Measurements from ENCODE around the gene DUSP16. TPM values are rescaled to one million over a fixed set of nuclear protein-coding genes. Genes with fewer than 3 reads are reported as not detected.
A peak's percentile ranks its signal among the peaks of the same experiment; 100 is the strongest.

The DUSP16 gene
- total RNA-seq, 3 donors from 2014 or later (not counting 1 experiment from before 2014, with no cell fraction given): 6.9 to 19.9 (median 10.0) TPM

GRCh38 chr12:12441843-12442461, 120.7 kb downstream of the DUSP16 start:
- DNase-seq (peak; percentile 51 to 84), ATAC-seq (peak; percentile 80 to 84 (median 83))
- no peaks in the 10 kb centered on the region for H3K9me3 ChIP-seq (ENCODE audit: control insufficient read depth, insufficient read depth, low read length)
- no peaks in the 10 kb centered on the region for H3K9me3 Mint-ChIP-seq
- intact Hi-C loops (cut with micrococcal nuclease): loop anchor here (1.0 to 5.0 kb wide), 3 partner anchors 58 to 275 kb away; partner anchors contain the start of genes CDKN1B and DUSP16
- H3K4me3 ChIP-seq (ENCODE audit: low read length): no peak overlapping the region
- H3K27me3 ChIP-seq (ENCODE audit: control insufficient read depth, insufficient read depth, low read length): no peaks in the 10 kb centered on the region
- TF ChIP-seq, protein P1, sequence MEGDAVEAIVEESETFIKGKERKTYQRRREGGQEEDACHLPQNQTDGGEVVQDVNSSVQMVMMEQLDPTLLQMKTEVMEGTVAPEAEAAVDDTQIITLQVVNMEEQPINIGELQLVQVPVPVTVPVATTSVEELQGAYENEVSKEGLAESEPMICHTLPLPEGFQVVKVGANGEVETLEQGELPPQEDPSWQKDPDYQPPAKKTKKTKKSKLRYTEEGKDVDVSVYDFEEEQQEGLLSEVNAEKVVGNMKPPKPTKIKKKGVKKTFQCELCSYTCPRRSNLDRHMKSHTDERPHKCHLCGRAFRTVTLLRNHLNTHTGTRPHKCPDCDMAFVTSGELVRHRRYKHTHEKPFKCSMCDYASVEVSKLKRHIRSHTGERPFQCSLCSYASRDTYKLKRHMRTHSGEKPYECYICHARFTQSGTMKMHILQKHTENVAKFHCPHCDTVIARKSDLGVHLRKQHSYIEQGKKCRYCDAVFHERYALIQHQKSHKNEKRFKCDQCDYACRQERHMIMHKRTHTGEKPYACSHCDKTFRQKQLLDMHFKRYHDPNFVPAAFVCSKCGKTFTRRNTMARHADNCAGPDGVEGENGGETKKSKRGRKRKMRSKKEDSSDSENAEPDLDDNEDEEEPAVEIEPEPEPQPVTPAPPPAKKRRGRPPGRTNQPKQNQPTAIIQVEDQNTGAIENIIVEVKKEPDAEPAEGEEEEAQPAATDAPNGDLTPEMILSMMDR (IDR thresholded peaks at IDR 0.05): no peak
- H3K27ac Mint-ChIP-seq: peak overlapping the region; percentile 94 to 98
- H3K27me3 Mint-ChIP-seq (ENCODE audit: low read depth in 2 of 2): no peaks in the 10 kb centered on the region
- peaks cover 40% of the 10 kb centered on the region for H3K4me1 ChIP-seq (ENCODE audit: control insufficient read depth, insufficient read depth, low read length)
- H3K36me3 ChIP-seq (ENCODE audit: control insufficient read depth, insufficient read depth, low read length): no peaks in the 10 kb centered on the region
- H3K27ac ChIP-seq (ENCODE audit: low read length): peak overlapping the region; percentile 78
- H3K4me3 Mint-ChIP-seq: peak overlapping the region; percentile 65
- 11% methylated on average over 4 of the region's 4 CpGs for WGBS (ENCODE audit: insufficient coverage)
- H3K4me1 Mint-ChIP-seq: peaks cover 49 to 56% of the 10 kb centered on the region in 2 donors
- no peaks in the 10 kb centered on the region for H3K36me3 Mint-ChIP-seq

- TF ChIP-seq, protein P1 (IDR thresholded peaks at IDR 0.05): no peak
- intact Hi-C loops (cut with micrococcal nuclease): loop anchor here (5.0 kb wide), 1 partner anchor 121 kb away; the partner anchor contains the start of gene DUSP16
- no peaks in the 10 kb centered on the region for H3K27me3 ChIP-seq (ENCODE audit: control insufficient read depth, insufficient read depth, low read length)
- H3K27ac ChIP-seq (ENCODE audit: low read length): peak overlapping the region; percentile 78
- peak overlapping the region; percentile 94 to 98 for H3K27ac Mint-ChIP-seq
- H3K27me3 Mint-ChIP-seq (ENCODE audit: low read depth in 2 of 2): no peaks in the 10 kb centered on the region
- no peaks in the 10 kb centered on the region for H3K9me3 Mint-ChIP-seq
- ATAC-seq: no peak
- peaks cover under 1% of the 10 kb centered on the region for H3K36me3 ChIP-seq (ENCODE audit: control insufficient read depth, insufficient read depth, low read length)
- H3K9me3 ChIP-seq (ENCODE audit: control insufficient read depth, insufficient read depth, low read length): no peaks in the 10 kb centered on the region
- H3K4me3 Mint-ChIP-seq: peak overlapping the region; percentile 65
- 89% methylated on average over 2 of the region's 2 CpGs for WGBS (ENCODE audit: insufficient coverage)
- no peaks in the 10 kb centered on the region for H3K36me3 Mint-ChIP-seq
- H3K4me1 ChIP-seq (ENCODE audit: control insufficient read depth, insufficient read depth, low read length): peaks cover 40% of the 10 kb centered on the region
- H3K4me1 Mint-ChIP-seq: peaks cover 49 to 51% of the 10 kb centered on the region in 2 donors
- no peak for DNase-seq
- no peak overlapping the region for H3K4me3 ChIP-seq (ENCODE audit: low read length)
Measured at GRCh38 chr12:12441429-12441807, 121.2 kb downstream of the DUSP16 start.

GRCh38 chr12:12440784-12441428, 121.8 kb downstream of the DUSP16 start:
- Histone ChIP-seq H3K9me3 (ENCODE audit: control insufficient read depth, insufficient read depth, low read length) (no peaks in the 10 kb centered on the region), H3K36me3 (ENCODE audit: control insufficient read depth, insufficient read depth, low read length) (peaks cover 2% of the 10 kb centered on the region), H3K4me1 (ENCODE audit: control insufficient read depth, insufficient read depth, low read length) (peaks cover 40% of the 10 kb centered on the region), H3K4me3 (ENCODE audit: low read length) (no peak overlapping the region), H3K27me3 (ENCODE audit: control insufficient read depth, insufficient read depth, low read length) (no peaks in the 10 kb centered on the region), H3K27ac (ENCODE audit: low read length) (peak overlapping the region; percentile 78)
- WGBS (ENCODE audit: insufficient coverage): 97% methylated on average over 4 of the region's 4 CpGs
- H3K36me3 Mint-ChIP-seq: no peaks in the 10 kb centered on the region
- ATAC-seq (no peak), DNase-seq (peak in 1 of 2 donors; percentile 39)
- no peaks in the 10 kb centered on the region for H3K27me3 Mint-ChIP-seq (ENCODE audit: low read depth in 2 of 2)
- TF ChIP-seq, protein P1 (IDR thresholded peaks at IDR 0.05): no peak
- peaks cover 49 to 50% of the 10 kb centered on the region in 2 donors for H3K4me1 Mint-ChIP-seq
- intact Hi-C loops (cut with micrococcal nuclease): loop anchor here (5.0 kb wide), 1 partner anchor 121 kb away; the partner anchor contains the start of gene DUSP16
- H3K9me3 Mint-ChIP-seq: no peaks in the 10 kb centered on the region
- H3K27ac Mint-ChIP-seq: peak overlapping the region; percentile 94 to 98
- peak overlapping the region; percentile 47 for H3K4me3 Mint-ChIP-seq
